Tibial nerve (tissue), 3 donors: ENCODE results near the gene LBX2.

ENCODE experiments used
- POLR2A ChIP-seq, 2 donors: fragments of 450-650 bp; IDR thresholded peaks; one replicate each; pipeline ENCODE4 v1.6.1; 2017; ENCODE audit warnings: antibody characterized with exemption in 2 of 2, mild to moderate bottlenecking in 2 of 2, moderate library complexity in 2 of 2
- TF ChIP-seq, protein P1 (sequence below), 5 experiments: fragments of 200-600 bp in 3 of 5; fragments of 450-650 bp in 2 of 5; sonication (generic) in 3 of 5; IDR thresholded peaks; one replicate each; pipeline ENCODE4 v1.5.1; 2016 to 2019; ENCODE audit warnings: antibody characterized with exemption in 5 of 5, mild to moderate bottlenecking in 3 of 5, moderate library complexity in 2 of 5

DNA sequence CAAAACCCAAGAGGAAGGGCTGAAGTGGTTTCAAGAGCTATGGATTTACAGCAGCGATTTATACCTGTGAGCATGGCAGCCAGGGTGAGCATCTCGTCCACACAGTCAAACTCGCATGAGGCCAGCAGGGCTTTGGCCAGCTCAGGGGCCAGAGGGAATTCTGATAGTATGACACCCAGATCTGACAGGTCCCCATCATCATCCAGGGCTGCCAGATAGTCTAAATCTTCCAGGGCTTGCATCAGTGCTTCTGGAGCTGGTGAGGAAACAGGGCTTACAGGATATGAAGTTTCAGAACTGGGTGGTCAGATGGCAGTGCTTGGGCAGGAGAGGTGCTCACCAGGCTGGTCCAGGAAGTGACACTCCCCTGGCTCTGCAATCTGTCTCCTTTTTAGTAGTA, 23.1 kb upstream of the LBX2 start:
- TF ChIP-seq POLR2A (IDR thresholded peaks at IDR 0.05), result no peak
- TF ChIP-seq, protein P1, sequence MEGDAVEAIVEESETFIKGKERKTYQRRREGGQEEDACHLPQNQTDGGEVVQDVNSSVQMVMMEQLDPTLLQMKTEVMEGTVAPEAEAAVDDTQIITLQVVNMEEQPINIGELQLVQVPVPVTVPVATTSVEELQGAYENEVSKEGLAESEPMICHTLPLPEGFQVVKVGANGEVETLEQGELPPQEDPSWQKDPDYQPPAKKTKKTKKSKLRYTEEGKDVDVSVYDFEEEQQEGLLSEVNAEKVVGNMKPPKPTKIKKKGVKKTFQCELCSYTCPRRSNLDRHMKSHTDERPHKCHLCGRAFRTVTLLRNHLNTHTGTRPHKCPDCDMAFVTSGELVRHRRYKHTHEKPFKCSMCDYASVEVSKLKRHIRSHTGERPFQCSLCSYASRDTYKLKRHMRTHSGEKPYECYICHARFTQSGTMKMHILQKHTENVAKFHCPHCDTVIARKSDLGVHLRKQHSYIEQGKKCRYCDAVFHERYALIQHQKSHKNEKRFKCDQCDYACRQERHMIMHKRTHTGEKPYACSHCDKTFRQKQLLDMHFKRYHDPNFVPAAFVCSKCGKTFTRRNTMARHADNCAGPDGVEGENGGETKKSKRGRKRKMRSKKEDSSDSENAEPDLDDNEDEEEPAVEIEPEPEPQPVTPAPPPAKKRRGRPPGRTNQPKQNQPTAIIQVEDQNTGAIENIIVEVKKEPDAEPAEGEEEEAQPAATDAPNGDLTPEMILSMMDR (IDR thresholded peaks at IDR 0.05), result no peak
